ENCODE results near the gene USP40. TPM values are rescaled to one million over a fixed set of nuclear protein-coding genes. Genes with fewer than 3 reads are reported as not detected.

USP40 gene
- total and polyA plus RNA-seq, 4 donors: 16.7 to 80.4 (median 35.7) TPM

GRCh38 chr2:233436691-233437438, 129.7 kb downstream of the USP40 start:
- H3K4me3 ChIP-seq: no peak overlapping the region
- peaks cover 0 to 3% (median 0%) of the 10 kb centered on the region in 4 donors for H3K9me3 ChIP-seq (ENCODE audit: control insufficient read depth in 4 of 4, insufficient read depth in 3 of 4, low read length in 3 of 4)
- 92 to 95% methylated on average over 17 of the region's 17 CpGs for WGBS, 2 donors
- H3K36me3 ChIP-seq (ENCODE audit: control insufficient read depth in 4 of 4, insufficient read depth in 4 of 4, low read length in 4 of 4): peaks cover 7 to 49% (median 21%) of the 10 kb centered on the region in 4 donors
- no peak overlapping the region for H3K9ac ChIP-seq (ENCODE audit: insufficient read depth in 1 of 2, low read length in 2 of 2)
- H3K4me1 ChIP-seq (ENCODE audit: control insufficient read depth in 5 of 5, insufficient read depth in 5 of 5, low read length in 5 of 5): no peaks in the 10 kb centered on the region
- H3K27ac ChIP-seq (ENCODE audit: low read depth in 1 of 2, low read length in 1 of 2): no peak overlapping the region
- TF ChIP-seq CTCF (IDR thresholded peaks at IDR 0.05; ENCODE audit: control extremely low read depth, extremely low read depth): no peak
- no peaks in the 10 kb centered on the region for H3K27me3 ChIP-seq (ENCODE audit: control insufficient read depth in 3 of 3, insufficient read depth in 3 of 3, low read length in 2 of 3)
- DNase-seq (no peak), ATAC-seq (ENCODE audit: insufficient read depth, low FRiP score) (no peak)

GRCh38 chr2:233436191-233436581, 130.4 kb downstream of the USP40 start:
- H3K9me3 ChIP-seq (ENCODE audit: control insufficient read depth in 4 of 4, insufficient read depth in 3 of 4, low read length in 3 of 4): peaks cover 0 to 3% (median 0%) of the 10 kb centered on the region in 4 donors
- H3K4me3 ChIP-seq: no peak overlapping the region
- H3K27ac ChIP-seq (ENCODE audit: low read depth in 1 of 2, low read length in 1 of 2): no peak overlapping the region
- ATAC-seq (ENCODE audit: insufficient read depth, low FRiP score): no peak
- H3K9ac ChIP-seq (ENCODE audit: insufficient read depth in 1 of 2, low read length in 2 of 2): no peak overlapping the region
- H3K27me3 ChIP-seq (ENCODE audit: control insufficient read depth in 3 of 3, insufficient read depth in 3 of 3, low read length in 2 of 3): no peaks in the 10 kb centered on the region
- 95 to 96% methylated on average over 15 of the region's 15 CpGs for WGBS, 2 donors
- peaks cover 7 to 43% (median 21%) of the 10 kb centered on the region in 4 donors for H3K36me3 ChIP-seq (ENCODE audit: control insufficient read depth in 4 of 4, insufficient read depth in 4 of 4, low read length in 4 of 4)
- H3K4me1 ChIP-seq (ENCODE audit: control insufficient read depth in 5 of 5, insufficient read depth in 5 of 5, low read length in 5 of 5): no peaks in the 10 kb centered on the region
- DNase-seq: no peak
- TF ChIP-seq CTCF (IDR thresholded peaks at IDR 0.05; ENCODE audit: control extremely low read depth, extremely low read depth): no peak

- no peak overlapping the region for H3K9ac ChIP-seq (ENCODE audit: insufficient read depth in 1 of 2, low read length in 2 of 2)
- peaks cover 7 to 43% (median 21%) of the 10 kb centered on the region in 4 donors for H3K36me3 ChIP-seq (ENCODE audit: control insufficient read depth in 4 of 4, insufficient read depth in 4 of 4, low read length in 4 of 4)
- no peaks in the 10 kb centered on the region for H3K4me1 ChIP-seq (ENCODE audit: control insufficient read depth in 5 of 5, insufficient read depth in 5 of 5, low read length in 5 of 5)
- H3K9me3 ChIP-seq (ENCODE audit: control insufficient read depth in 4 of 4, insufficient read depth in 3 of 4, low read length in 3 of 4): peaks cover 0 to 3% (median 0%) of the 10 kb centered on the region in 4 donors
- TF ChIP-seq CTCF (IDR thresholded peaks at IDR 0.05; ENCODE audit: control extremely low read depth, extremely low read depth): no peak
- 96 to 98% methylated on average over 18 of the region's 18 CpGs for WGBS, 2 donors
- H3K4me3 ChIP-seq: no peak overlapping the region
- DNase-seq (no peak), ATAC-seq (ENCODE audit: insufficient read depth, low FRiP score) (no peak)
- no peak overlapping the region for H3K27ac ChIP-seq (ENCODE audit: low read depth in 1 of 2, low read length in 1 of 2)
- no peaks in the 10 kb centered on the region for H3K27me3 ChIP-seq (ENCODE audit: control insufficient read depth in 3 of 3, insufficient read depth in 3 of 3, low read length in 2 of 3)
These were observed 131.0 kb downstream of the USP40 start for GRCh38 chr2:233435436-233436190.

Data from lung (tissue), 12 donors.